Endothelial cell of umbilical vein (primary cell): ENCODE results near the gene RASA1. TPM values are rescaled to one million over a fixed set of nuclear protein-coding genes. Genes with fewer than 3 reads are reported as not detected.

Experiments
- BruUV-seq: library from RNA; stranded (reverse); fragments of 400-500 nt; replicated peaks from 2 replicates; lab custom pipeline; 2021; lab: Mats Ljungman, UMichigan
- CTCF ChIA-PET: fragments of 300-600, 350-600 bp; sonication (Branson Sonifier 250); formaldehyde crosslinking; loops from one replicate; lab custom pipeline; 2021; ENCODE audit warnings: antibody characterized with exemption, inconsistent platforms; lab: Charles Lee
- POLR2A ChIA-PET: fragments of 300-600, 350-600 bp; sonication (Branson Sonifier 250); formaldehyde crosslinking; loops from one replicate; lab custom pipeline; 2021; ENCODE audit warnings: antibody characterized with exemption, inconsistent platforms; lab: Charles Lee
- DNase-seq: peaks from one replicate; pipeline ENCODE4 v3.0.0-alpha.2; 2011; ENCODE audit warnings: low read depth, low spot score
- FAIRE-seq: peaks from 2 replicates; lab custom pipeline; 2011; peaks lifted over from hg19 to GRCh38; lab: Jason Lieb, UNC
- H2AFZ ChIP-seq: 2 replicates; pipeline ENCODE4 v1.6.0; 2012; ENCODE audit warnings: low read depth, low read length, control low read depth, inconsistent platforms
- H3K27ac ChIP-seq: 2 replicates; pipeline ENCODE4 v1.5.1; 2011; ENCODE audit warnings: low read depth, mild to moderate bottlenecking, control low read depth, low read length, moderate library complexity; ENCODE audit not compliant: insufficient read depth
- H3K27me3 ChIP-seq, 2 experiments: 2 replicates each; pipeline versions ENCODE4 v1.6.0 to v1.6.1; 2011; ENCODE audit warnings: low read length in 2 of 2, mixed read lengths in 1 of 2; ENCODE audit not compliant: control insufficient read depth in 2 of 2, insufficient read depth in 2 of 2
- H3K36me3 ChIP-seq, 2 experiments: 2 replicates in 1 of 2; 3 replicates in 1 of 2; pipeline ENCODE4 v1.5.1; 2011; ENCODE audit warnings: low read length in 2 of 2, mild to moderate bottlenecking in 1 of 2, moderate library complexity in 1 of 2; ENCODE audit not compliant: control insufficient read depth in 2 of 2, insufficient read depth in 2 of 2; ENCODE audit errors: extremely low read depth in 1 of 2
- H3K4me1 ChIP-seq: 3 replicates; pipeline ENCODE4 v1.5.1; 2011; ENCODE audit warnings: mild to moderate bottlenecking, low read length; ENCODE audit not compliant: control insufficient read depth, insufficient read depth; ENCODE audit errors: extremely low read depth
- H3K4me2 ChIP-seq: 2 replicates; pipeline ENCODE4 v1.6.1; 2011; ENCODE audit warnings: low read length, control low read depth, mixed read lengths; ENCODE audit not compliant: insufficient read depth
- H3K4me3 ChIP-seq, 3 experiments: fragments of 200-600 bp in 1 of 3; sonication (generic), shearing (Covaris generic) in 1 of 3; replicated peaks in 1 of 3; 2 replicates each; pipeline ENCODE4 v1.5.1; 2011 to 2016; ENCODE audit warnings: control low read depth in 3 of 3, low read length in 3 of 3, mild to moderate bottlenecking in 2 of 3, inconsistent platforms in 1 of 3, low read depth in 1 of 3, moderate library complexity in 1 of 3; ENCODE audit not compliant: insufficient read depth in 1 of 3
- H3K79me2 ChIP-seq: 2 replicates; pipeline ENCODE4 v1.6.0; 2012; ENCODE audit warnings: low read length, inconsistent platforms; ENCODE audit not compliant: control insufficient read depth, insufficient read depth
- H3K9ac ChIP-seq: replicated peaks from 2 replicates; pipeline ENCODE3; 2011; ENCODE audit warnings: low read length, control low read depth; ENCODE audit not compliant: insufficient read depth; ENCODE audit errors: extremely low read depth
- H3K9me1 ChIP-seq: replicated peaks from 3 replicates; pipeline ENCODE4 v1.6.0; 2011; ENCODE audit warnings: mild to moderate bottlenecking, low read length; ENCODE audit not compliant: control insufficient read depth, insufficient read depth; ENCODE audit errors: extremely low read depth
- H3K9me3 ChIP-seq: replicated peaks from 2 replicates; pipeline ENCODE4 v1.5.1; 2012; ENCODE audit warnings: low read length, inconsistent platforms; ENCODE audit not compliant: control insufficient read depth, insufficient read depth
- H4K20me1 ChIP-seq: replicated peaks from 2 replicates; pipeline ENCODE3; 2011; ENCODE audit warnings: mild to moderate bottlenecking, low read length; ENCODE audit not compliant: control insufficient read depth, insufficient read depth; ENCODE audit errors: extremely low read depth
- EZH2 ChIP-seq: IDR thresholded peaks from 2 replicates; pipeline ENCODE4 v1.6.1; 2012; ENCODE audit warnings: borderline replicate concordance, low read depth, mild to moderate bottlenecking, moderate library complexity, low read length, inconsistent platforms; ENCODE audit not compliant: severe bottlenecking
- FOS ChIP-seq: IDR thresholded peaks from 2 replicates; pipeline ENCODE4 v1.6.1; 2011; ENCODE audit warnings: mild to moderate bottlenecking, low read length, moderate library complexity, borderline replicate concordance; ENCODE audit not compliant: insufficient read depth
- GATA2 ChIP-seq: IDR thresholded peaks from 2 replicates; pipeline ENCODE4 v1.7.0; 2011; ENCODE audit warnings: low read depth, mild to moderate bottlenecking, moderate library complexity, mixed read lengths, low read length; ENCODE audit not compliant: insufficient read length, insufficient read depth
- JUN ChIP-seq: IDR thresholded peaks from 2 replicates; pipeline ENCODE4 v1.6.1; 2011; ENCODE audit warnings: borderline replicate concordance, low read depth; ENCODE audit not compliant: insufficient read length, insufficient read depth
- MYC ChIP-seq: IDR thresholded peaks from one replicate; pipeline ENCODE4 v1.6.1; 2011; ENCODE audit warnings: mild to moderate bottlenecking, low read depth, low read length
- POLR2A ChIP-seq: IDR thresholded peaks from 2 replicates; pipeline ENCODE4 v1.6.1; 2012; ENCODE audit warnings: low read depth, mild to moderate bottlenecking, control low read depth, low read length
- POLR2AphosphoS5 ChIP-seq: IDR thresholded peaks from 2 replicates; pipeline ENCODE4 v1.6.1; 2012; ENCODE audit warnings: low read depth, mild to moderate bottlenecking, control low read depth, low read length, moderate library complexity; ENCODE audit not compliant: insufficient read depth
- dilution Hi-C: fragments of 300-500 bp; cut with MboI; formaldehyde crosslinking; loops from one replicate; pipeline ENCODE4 v1.15.0; 2019; ENCODE audit warnings: low sequenced_read_pairs; ENCODE audit not compliant: extremely low pct_ligation_motif_present
- intact Hi-C: fragments of 100-400 bp; cut with micrococcal nuclease; formaldehyde crosslinking; loops from one replicate; pipeline ENCODE4 v1.10.0; 2022
- polyA plus RNA-seq, 4 experiments: library from polyadenylated mRNA; depleted of rRNA in 3 of 4; stranded (reverse) in 3 of 4; unstranded in 1 of 4; fragments of >200 nt; gene quantifications; 2 replicates each; pipeline versions ENCODE4 v1.2.1 to v1.2.3, GENCODE V29; 2011 to 2012; ENCODE audit warnings: missing spikeins in 1 of 4
- total RNA-seq: library from RNA; stranded (reverse); gene quantifications from 2 replicates; pipeline ENCODE4 v1.2.3, GENCODE V29; 2021
- TF ChIP-seq, protein P1 (sequence below), 2 donors: IDR thresholded peaks; 1 replicate in 1 of 2; 2 replicates in 1 of 2; pipeline ENCODE4 v1.5.1; 2011; ENCODE audit warnings: low read length in 2 of 2, mild to moderate bottlenecking in 2 of 2, moderate library complexity in 2 of 2, control low read depth in 1 of 2, inconsistent platforms in 1 of 2, low read depth in 1 of 2; ENCODE audit not compliant: insufficient read depth in 1 of 2; ENCODE audit errors: extremely low read depth in 1 of 2
- TF ChIP-seq, protein P2 (sequence below): IDR thresholded peaks from 2 replicates; pipeline ENCODE4 v1.6.1; 2011; ENCODE audit not compliant: insufficient read depth, insufficient read length

Gene RASA1
- total and polyA plus RNA-seq, 2 donors (not counting 3 experiments of a cell fraction or from before 2014, with no cell fraction given), result 23.1 to 42.0 TPM

DNA sequence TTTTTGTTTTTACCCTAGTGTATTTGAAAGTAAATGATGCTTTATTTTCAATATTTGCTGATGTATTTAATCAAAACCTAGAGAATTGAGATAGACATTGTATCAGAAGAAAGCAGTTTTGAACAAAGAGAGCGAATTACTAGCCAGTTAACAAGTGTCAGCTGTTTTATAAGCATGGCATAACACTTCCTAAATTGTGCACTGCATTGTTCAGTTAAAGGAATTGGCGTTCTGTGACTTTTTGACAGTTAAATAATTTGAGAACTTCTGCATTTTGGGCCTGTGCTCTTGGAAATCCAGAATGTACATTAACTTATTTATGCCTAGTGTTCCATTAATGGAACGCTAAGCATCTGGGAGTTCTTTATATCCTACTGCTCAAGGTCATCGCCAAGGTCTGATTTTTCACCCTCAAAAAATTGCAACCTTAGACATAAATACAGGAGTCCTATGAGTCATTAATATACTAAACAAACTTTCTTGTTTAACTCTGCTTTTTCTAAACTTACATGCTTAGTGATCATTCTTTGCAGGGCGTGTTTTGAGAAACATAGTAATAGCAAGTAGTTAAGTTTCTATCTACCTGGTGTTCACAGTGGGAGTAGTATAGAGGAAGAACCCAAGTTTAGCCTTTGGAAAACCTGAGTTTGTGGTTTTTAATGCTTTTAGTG, 31.1 kb downstream of the RASA1 start:
- no peaks in the 10 kb centered on the region for H3K9me3 ChIP-seq
- ChIA-PET CTCF (interaction anchor here (0.7 to 1.4 kb wide), 3 partner anchors 42 to 229 kb away, joined by 3 to 5 read pairs (median 3); no protein-coding TSS in a partner anchor), POLR2A (no interaction called here)
- H3K4me1 ChIP-seq, result peaks cover 22% of the 10 kb centered on the region
- no peak overlapping the region for H3K4me3 ChIP-seq
- H3K27me3 ChIP-seq, result no peaks in the 10 kb centered on the region
- TF ChIP-seq MYC, result no peak
- TF ChIP-seq EZH2, result no peak
- TF ChIP-seq, protein P1, sequence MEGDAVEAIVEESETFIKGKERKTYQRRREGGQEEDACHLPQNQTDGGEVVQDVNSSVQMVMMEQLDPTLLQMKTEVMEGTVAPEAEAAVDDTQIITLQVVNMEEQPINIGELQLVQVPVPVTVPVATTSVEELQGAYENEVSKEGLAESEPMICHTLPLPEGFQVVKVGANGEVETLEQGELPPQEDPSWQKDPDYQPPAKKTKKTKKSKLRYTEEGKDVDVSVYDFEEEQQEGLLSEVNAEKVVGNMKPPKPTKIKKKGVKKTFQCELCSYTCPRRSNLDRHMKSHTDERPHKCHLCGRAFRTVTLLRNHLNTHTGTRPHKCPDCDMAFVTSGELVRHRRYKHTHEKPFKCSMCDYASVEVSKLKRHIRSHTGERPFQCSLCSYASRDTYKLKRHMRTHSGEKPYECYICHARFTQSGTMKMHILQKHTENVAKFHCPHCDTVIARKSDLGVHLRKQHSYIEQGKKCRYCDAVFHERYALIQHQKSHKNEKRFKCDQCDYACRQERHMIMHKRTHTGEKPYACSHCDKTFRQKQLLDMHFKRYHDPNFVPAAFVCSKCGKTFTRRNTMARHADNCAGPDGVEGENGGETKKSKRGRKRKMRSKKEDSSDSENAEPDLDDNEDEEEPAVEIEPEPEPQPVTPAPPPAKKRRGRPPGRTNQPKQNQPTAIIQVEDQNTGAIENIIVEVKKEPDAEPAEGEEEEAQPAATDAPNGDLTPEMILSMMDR (IDR thresholded peaks at IDR 0.05; ENCODE audit: extremely low read depth in 1 of 2, insufficient read depth in 1 of 2, low read depth in 1 of 2, low read length in 2 of 2), result no peak
- TF ChIP-seq FOS, result no peak
- no peak for TF ChIP-seq JUN
- TF ChIP-seq POLR2A, result no peak
- TF ChIP-seq, protein P2, sequence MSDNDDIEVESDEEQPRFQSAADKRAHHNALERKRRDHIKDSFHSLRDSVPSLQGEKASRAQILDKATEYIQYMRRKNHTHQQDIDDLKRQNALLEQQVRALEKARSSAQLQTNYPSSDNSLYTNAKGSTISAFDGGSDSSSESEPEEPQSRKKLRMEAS, result no peak
- TF ChIP-seq GATA2, result no peak
- no peak for TF ChIP-seq POLR2AphosphoS5
- BruUV-seq, result no TSS peak
- no peak overlapping the region for H2AFZ ChIP-seq
- no peak overlapping the region for H3K27ac ChIP-seq
- H3K79me2 ChIP-seq, result peaks cover 86% of the 10 kb centered on the region
- H3K9ac ChIP-seq, result no peak overlapping the region
- DNase-seq, result no peak
- no peaks in the 10 kb centered on the region for H3K9me1 ChIP-seq
- FAIRE-seq, result peak; percentile 62
- intact Hi-C loops (no loop called here), dilution Hi-C loops (no loop called here)
- H3K36me3 ChIP-seq, result peaks cover 0 to 2% of the 10 kb centered on the region in 2 experiments
- H4K20me1 ChIP-seq, result peaks cover 18% of the 10 kb centered on the region
- peak overlapping the region; percentile 35 for H3K4me2 ChIP-seq
